Measurements from ENCODE around the gene EWSR1.

DNA sequence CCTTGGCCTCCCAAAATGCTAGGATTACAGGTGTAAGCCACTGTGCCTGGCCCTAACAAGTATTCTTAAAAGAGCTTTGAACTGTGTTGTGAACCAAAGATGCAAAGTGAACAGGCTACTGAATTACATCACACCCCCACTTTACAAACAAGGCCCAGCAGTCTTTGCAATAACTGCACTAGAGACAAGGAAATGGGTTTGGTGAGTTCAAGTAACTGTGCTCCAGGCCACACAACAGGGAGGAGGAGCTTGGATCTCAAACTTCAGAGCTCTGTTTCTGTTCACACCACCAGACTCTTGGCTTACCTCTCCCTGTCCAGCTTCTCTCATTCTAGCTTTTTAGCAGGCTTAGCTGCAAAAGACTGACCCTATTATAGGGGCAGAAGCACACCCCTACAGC is 77.9 kb downstream of the EWSR1 start:
- TF ChIP-seq CTCF (IDR thresholded peaks at IDR 0.05; ENCODE audit: borderline replicate concordance, extremely low read depth, low read length, poor library complexity, severe bottlenecking), result no peak
- TF ChIP-seq EZH2 (IDR thresholded peaks at IDR 0.05; ENCODE audit: borderline replicate concordance, low read depth, low read length, severe bottlenecking), result no peak

Data from DND-41 (cell line).